SK-N-SH (cell line): ENCODE results near the gene HSBP1. TPM values are rescaled to one million over a fixed set of nuclear protein-coding genes. Genes with fewer than 3 reads are reported as not detected.

Experiments
- CTCF ChIA-PET: fragments of 300-600, 350-600 bp; formaldehyde crosslinking; extraction: SDS; loops from one replicate; lab custom pipeline; 2021; lab: Yijun Ruan, JAX
- POLR2A ChIA-PET: fragments of 350-600 bp; sonication (Branson Sonifier 250); formaldehyde crosslinking; extraction: SDS; loops from one replicate; lab custom pipeline; 2020; ENCODE audit warnings: antibody characterized with exemption, inconsistent platforms; lab: Yijun Ruan, JAX
- DNase-seq: peaks from one replicate; pipeline ENCODE4 v3.0.0; 2012
- H2AFZ ChIP-seq: fragments of 200-600 bp; sonication (generic); 2 replicates; pipeline ENCODE4 v1.8.1; 2016; ENCODE audit warnings: antibody characterized with exemption, mild to moderate bottlenecking, low read depth
- H3F3A ChIP-seq: fragments of 200-600 bp; sonication (generic); replicated peaks from 2 replicates; pipeline ENCODE3; 2016; ENCODE audit warnings: antibody characterized with exemption, mild to moderate bottlenecking; ENCODE audit not compliant: insufficient read depth
- H3K27ac ChIP-seq, 2 experiments: fragments of 200-500 bp in 1 of 2; fragments of 200-600 bp in 1 of 2; sonication (Bioruptor generic) in 1 of 2; sonication (generic), shearing (Covaris generic) in 1 of 2; 2 replicates each; pipeline versions ENCODE4 v1.5.1 to v1.6.1; 2014 to 2016; ENCODE audit warnings: low read depth in 2 of 2, inconsistent platforms in 1 of 2, low read length in 1 of 2, mild to moderate bottlenecking in 1 of 2, mixed read lengths in 1 of 2
- H3K27me3 ChIP-seq: fragments of 200-600 bp; sonication (generic), shearing (Covaris generic); 2 replicates; pipeline ENCODE4 v1.6.1; 2016; ENCODE audit warnings: mixed run types; ENCODE audit not compliant: insufficient read depth
- H3K36me3 ChIP-seq, 2 experiments: fragments of 200-500 bp in 1 of 2; fragments of 200-600 bp in 1 of 2; sonication (Bioruptor generic) in 1 of 2; sonication (generic) in 1 of 2; replicated peaks in 1 of 2; 2 replicates each; pipeline versions ENCODE3 to v1.5.1; 2014 to 2016; ENCODE audit warnings: low read length in 1 of 2, mild to moderate bottlenecking in 1 of 2; ENCODE audit not compliant: insufficient read depth in 2 of 2, control insufficient read depth in 1 of 2
- H3K4me1 ChIP-seq, 2 experiments: fragments of 200-500 bp in 1 of 2; fragments of 200-600 bp in 1 of 2; sonication (Bioruptor generic) in 1 of 2; sonication (generic), shearing (Covaris generic) in 1 of 2; 2 replicates each; pipeline versions ENCODE4 v1.5.1 to v1.6.1; 2014 to 2016; ENCODE audit warnings: low read depth in 1 of 2, low read length in 1 of 2, mixed run types in 1 of 2; ENCODE audit not compliant: insufficient read depth in 2 of 2, control insufficient read depth in 1 of 2
- H3K4me2 ChIP-seq: fragments of 200-600 bp; sonication (generic), shearing (Covaris generic); 2 replicates; pipeline ENCODE4 v1.6.1; 2017; ENCODE audit warnings: mixed run types
- H3K4me3 ChIP-seq, 2 experiments: fragments of 200-500 bp in 1 of 2; fragments of 200-600 bp in 1 of 2; sonication (Bioruptor generic) in 1 of 2; sonication (generic), shearing (Covaris generic) in 1 of 2; 2 replicates each; pipeline versions ENCODE4 v1.5.1 to v1.8.1; 2014 to 2016; ENCODE audit warnings: low read depth in 2 of 2, inconsistent platforms in 1 of 2, low read length in 1 of 2, mild to moderate bottlenecking in 1 of 2, mixed read lengths in 1 of 2, moderate library complexity in 1 of 2
- H3K79me2 ChIP-seq: fragments of 200-600 bp; sonication (generic); 2 replicates; pipeline ENCODE4 v1.8.1; 2017; ENCODE audit warnings: mild to moderate bottlenecking; ENCODE audit not compliant: insufficient read depth
- H3K9ac ChIP-seq: fragments of 200-600 bp; sonication (generic); 2 replicates; pipeline ENCODE4 v1.6.1; 2017; ENCODE audit warnings: mixed run types
- H3K9me2 ChIP-seq: fragments of 200-600 bp; sonication (generic); 2 replicates; pipeline ENCODE4 v1.6.1; 2017; ENCODE audit warnings: mixed run types
- H3K9me3 ChIP-seq: fragments of 200-600 bp; sonication (generic); 2 replicates; pipeline ENCODE4 v1.6.1; 2017; ENCODE audit warnings: mixed run types, mild to moderate bottlenecking, moderate library complexity
- H4K20me1 ChIP-seq: fragments of 200-600 bp; sonication (generic); 2 replicates; pipeline ENCODE4 v1.6.1; 2017; ENCODE audit warnings: mild to moderate bottlenecking, mixed run types; ENCODE audit not compliant: insufficient read depth
- ELF1 ChIP-seq: IDR thresholded peaks from 2 replicates; pipeline ENCODE4 v1.4.0; 2012
- EZH2phosphoT487 ChIP-seq: fragments of 200-600 bp; sonication (generic); IDR thresholded peaks from 2 replicates; pipeline ENCODE4 v1.6.1; 2017; ENCODE audit warnings: low read depth, mixed run types, mild to moderate bottlenecking, antibody characterized with exemption, moderate library complexity, borderline replicate concordance
- FOXM1 ChIP-seq: IDR thresholded peaks from 2 replicates; pipeline ENCODE4 v1.4.0; 2012; ENCODE audit warnings: low read depth, mild to moderate bottlenecking
- GABPA ChIP-seq: IDR thresholded peaks from 2 replicates; pipeline ENCODE4 v1.4.0; 2012; ENCODE audit warnings: low read depth, mild to moderate bottlenecking
- MEF2A ChIP-seq: IDR thresholded peaks from 2 replicates; pipeline ENCODE4 v1.4.0; 2012; ENCODE audit warnings: low read depth, borderline replicate concordance
- MXI1 ChIP-seq: IDR thresholded peaks from 2 replicates; pipeline ENCODE4 v1.6.1; 2012; ENCODE audit warnings: mild to moderate bottlenecking, low read depth, low read length, improper control_type of control experiment
- NRF1 ChIP-seq: IDR thresholded peaks from 2 replicates; pipeline ENCODE4 v1.6.1; 2012; ENCODE audit warnings: low read depth, mild to moderate bottlenecking, low read length
- RCOR1 ChIP-seq: fragments of 150-350 bp; IDR thresholded peaks from 2 replicates; pipeline ENCODE4 v1.6.1; 2017; ENCODE audit warnings: antibody characterized with exemption, low read length
- REST ChIP-seq: IDR thresholded peaks from 2 replicates; pipeline ENCODE4 v1.6.1; 2012; ENCODE audit warnings: mild to moderate bottlenecking, low read depth, low read length, moderate library complexity
- RFX5 ChIP-seq: IDR thresholded peaks from 2 replicates; pipeline ENCODE4 v1.6.1; 2012; ENCODE audit warnings: mild to moderate bottlenecking, improper control_type of control experiment, low read length
- SMC3 ChIP-seq: IDR thresholded peaks from 2 replicates; pipeline ENCODE4 v1.6.1; 2012; ENCODE audit warnings: low read depth, low read length, improper control_type of control experiment
- ZBTB33 ChIP-seq: IDR thresholded peaks from 2 replicates; pipeline ENCODE4 v1.4.0; 2012; ENCODE audit warnings: low read depth, borderline replicate concordance
- WGBS: methylation state at CpG from one replicate; pipeline ENCODE4 v1.1.6; 2017; ENCODE audit warnings: low lambda C conversion rate; 5-methylcytosine and 5-hydroxymethylcytosine counted together
- polyA plus RNA-seq, 3 experiments: library from polyadenylated mRNA; depleted of rRNA; stranded (reverse); fragments of >200 nt; gene quantifications; 2 replicates each; pipeline ENCODE4 v1.2.3, GENCODE V29; 2012
- TF ChIP-seq, protein P1 (sequence below): fragments of 150-350 bp; IDR thresholded peaks from 2 replicates; pipeline ENCODE4 v1.6.1; 2016; ENCODE audit warnings: mild to moderate bottlenecking, low read depth, low read length

Gene HSBP1
- polyA plus RNA-seq, 1 of the 3 experiments (the other 2 are of a cell fraction) = 177 TPM

GRCh38 chr16:83831456-83831987, 23.7 kb downstream of the HSBP1 start:
- Histone ChIP-seq H3F3A (no peaks in the 10 kb centered on the region), H3K79me2 (no peaks in the 10 kb centered on the region), H3K36me3 (no peaks in the 10 kb centered on the region)
- POLR2A ChIA-PET = no interaction called here
- TF ChIP-seq FOXM1 (no peak), RCOR1 (no peak), GABPA (no peak), ZBTB33 (no peak), MXI1 (no peak), ELF1 (no peak), SMC3 (no peak), EZH2phosphoT487 (no peak), NRF1 (no peak), RFX5 (no peak), MEF2A (no peak)
- TF ChIP-seq, protein P1, sequence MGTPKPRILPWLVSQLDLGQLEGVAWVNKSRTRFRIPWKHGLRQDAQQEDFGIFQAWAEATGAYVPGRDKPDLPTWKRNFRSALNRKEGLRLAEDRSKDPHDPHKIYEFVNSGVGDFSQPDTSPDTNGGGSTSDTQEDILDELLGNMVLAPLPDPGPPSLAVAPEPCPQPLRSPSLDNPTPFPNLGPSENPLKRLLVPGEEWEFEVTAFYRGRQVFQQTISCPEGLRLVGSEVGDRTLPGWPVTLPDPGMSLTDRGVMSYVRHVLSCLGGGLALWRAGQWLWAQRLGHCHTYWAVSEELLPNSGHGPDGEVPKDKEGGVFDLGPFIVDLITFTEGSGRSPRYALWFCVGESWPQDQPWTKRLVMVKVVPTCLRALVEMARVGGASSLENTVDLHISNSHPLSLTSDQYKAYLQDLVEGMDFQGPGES = no peak
- TF ChIP-seq, all 33 proteins: peak for 0
- H3K9me3 ChIP-seq = no peaks in the 10 kb centered on the region
- H3K9ac ChIP-seq = no peak overlapping the region
- CTCF ChIA-PET = interaction anchor here (1.1 kb wide), 1 partner anchor 49 kb away, joined by 3 read pairs; no protein-coding TSS in a partner anchor
- peaks cover 0 to 7% of the 10 kb centered on the region in 2 experiments; a peak in 2 of 4 replicates for H3K4me1 ChIP-seq
- H4K20me1 ChIP-seq = no peaks in the 10 kb centered on the region
- 52% methylated on average over 5 of the region's 5 CpGs for WGBS
- H3K27me3 ChIP-seq = no peaks in the 10 kb centered on the region
- no peaks in the 10 kb centered on the region for H3K9me2 ChIP-seq
- no peak for DNase-seq
- no peak overlapping the region for H2AFZ ChIP-seq
- H3K27ac ChIP-seq = no peak overlapping the region
- H3K4me2 ChIP-seq = no peak overlapping the region
- no peak overlapping the region for H3K4me3 ChIP-seq

DNA sequence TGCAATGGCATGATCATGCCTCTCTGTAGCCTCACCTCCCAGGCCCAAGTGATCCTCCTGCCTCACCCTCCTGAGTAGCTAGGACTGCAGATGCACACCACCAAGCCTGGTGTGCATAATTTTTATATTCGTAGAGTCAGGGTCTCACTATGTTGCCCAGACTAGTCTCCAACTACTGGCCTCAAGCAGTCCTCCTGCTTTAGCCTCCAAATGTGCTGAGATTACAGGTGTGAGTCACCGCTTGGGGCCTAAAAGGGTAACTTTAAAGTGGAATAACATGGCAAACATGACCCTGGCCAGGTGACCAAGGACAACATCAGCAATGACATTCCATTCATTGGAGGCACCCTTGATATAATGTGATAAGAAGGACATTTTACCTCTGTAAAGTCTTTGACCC, 26.1 kb downstream of the HSBP1 start:
- POLR2A ChIA-PET = no interaction called here
- no peak overlapping the region for H2AFZ ChIP-seq
- WGBS = 77% methylated on average over 2 of the region's 2 CpGs
- TF ChIP-seq REST (no peak), MEF2A (no peak), RFX5 (no peak), MXI1 (no peak)
- peaks cover 0 to 7% of the 10 kb centered on the region in 2 experiments; a peak in 2 of 4 replicates for H3K4me1 ChIP-seq
- no peaks in the 10 kb centered on the region for H3K79me2 ChIP-seq
- no peaks in the 10 kb centered on the region for H3K9me2 ChIP-seq
- H3K27ac ChIP-seq = no peak overlapping the region
- H3K4me2 ChIP-seq = no peak overlapping the region
- H3K4me3 ChIP-seq = no peak overlapping the region
- H3K36me3 ChIP-seq = no peaks in the 10 kb centered on the region
- DNase-seq = no peak
- no peaks in the 10 kb centered on the region for H3F3A ChIP-seq
- no peaks in the 10 kb centered on the region for H3K27me3 ChIP-seq
- CTCF ChIA-PET = no interaction called here
- H3K9me3 ChIP-seq = no peaks in the 10 kb centered on the region
- H3K9ac ChIP-seq = no peak overlapping the region
- H4K20me1 ChIP-seq = no peaks in the 10 kb centered on the region
